HG03571 (cell line): ENCODE data around the gene SBF1.

Experiments used
- ATAC-seq: cut with Tn5 transposase; IDR thresholded peaks from one replicate; pipeline ENCODE4 v1.9.1; 2021; ENCODE audit not compliant: unreplicated experiment

The SBF1 gene

GRCh38 chr22:50506611-50507420 is 32.0 kb upstream of the SBF1 start:
- no peak for ATAC-seq

- no peak for ATAC-seq
Observed at GRCh38 chr22:50505776-50506610, 31.2 kb upstream of the SBF1 start.

GRCh38 chr22:50505276-50505775 is 30.5 kb upstream of the SBF1 start:
- no peak for ATAC-seq

GRCh38 chr22:50504369-50505211 is 29.8 kb upstream of the SBF1 start:
- ATAC-seq = no peak

- no peak for ATAC-seq
Observed at GRCh38 chr22:50503475-50504145, 28.8 kb upstream of the SBF1 start.

- ATAC-seq = no peak
Observed at GRCh38 chr22:50502628-50503474, 28.0 kb upstream of the SBF1 start.

GRCh38 chr22:50502096-50502495 is 27.3 kb upstream of the SBF1 start:
- no peak for ATAC-seq

GRCh38 chr22:50500452-50500851 is 25.6 kb upstream of the SBF1 start:
- ATAC-seq = no peak

- ATAC-seq = no peak
Observed at GRCh38 chr22:50498322-50498890, 23.6 kb upstream of the SBF1 start.

GRCh38 chr22:50497093-50497492 is 22.3 kb upstream of the SBF1 start:
- no peak for ATAC-seq

GRCh38 chr22:50490531-50491308 is 15.9 kb upstream of the SBF1 start:
- ATAC-seq = no peak

GRCh38 chr22:50489363-50490243 is 14.8 kb upstream of the SBF1 start:
- ATAC-seq = no peak

- ATAC-seq = no peak
Observed at GRCh38 chr22:50488886-50489285, 14.1 kb upstream of the SBF1 start.

- no peak for ATAC-seq
Observed at GRCh38 chr22:50488006-50488677, 13.3 kb upstream of the SBF1 start.

- ATAC-seq = no peak
Observed at GRCh38 chr22:50487290-50488005, 12.6 kb upstream of the SBF1 start.

GRCh38 chr22:50486561-50487289 is 11.9 kb upstream of the SBF1 start, which contains the start of gene MIOX:
Gene MIOX (plus strand): TSS chr22:50486859. CDS start chr22:50486898, 39 bp downstream.
- no peak for ATAC-seq
